ENCODE data around the gene GNAI3.

GNAI3 gene

DNA sequence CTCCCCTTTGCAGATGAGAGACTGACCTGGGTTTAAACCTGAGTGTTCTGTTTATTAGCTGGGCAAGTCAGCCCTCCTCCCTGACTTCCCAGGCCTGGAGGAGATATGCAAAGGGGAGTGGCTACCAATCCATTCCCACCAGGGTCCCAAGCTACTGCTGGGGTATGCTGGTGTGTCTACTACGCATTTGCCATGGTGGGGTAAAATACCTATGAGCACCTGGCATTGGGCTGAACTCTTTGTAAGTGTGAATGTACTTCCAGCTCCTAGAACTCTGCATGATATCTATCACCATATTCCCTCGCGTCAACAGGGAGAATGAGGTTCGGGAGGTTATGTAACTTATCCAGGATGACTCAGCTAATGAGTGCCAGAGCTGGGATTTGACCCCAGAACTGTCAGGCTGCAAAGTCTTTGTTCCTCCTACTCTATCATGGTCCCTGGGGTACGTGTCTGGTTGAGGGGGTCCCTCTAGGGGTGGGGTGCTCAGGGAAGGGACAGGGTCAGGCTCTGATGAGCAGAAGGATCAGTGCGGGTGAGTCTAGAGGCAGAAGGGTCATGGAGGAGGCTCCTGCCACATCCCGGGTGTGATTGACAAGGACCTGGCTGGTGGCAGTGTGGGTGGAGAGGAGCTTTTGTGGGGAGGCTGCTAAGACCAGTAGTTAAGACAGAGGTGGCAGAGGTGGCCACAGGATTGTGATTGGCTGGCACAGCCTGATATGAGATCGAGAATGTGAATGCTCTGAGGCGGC lies 88.0 kb downstream of the GNAI3 start:
- no peak for DNase-seq (ENCODE audit: low read depth, low spot score)

DNA sequence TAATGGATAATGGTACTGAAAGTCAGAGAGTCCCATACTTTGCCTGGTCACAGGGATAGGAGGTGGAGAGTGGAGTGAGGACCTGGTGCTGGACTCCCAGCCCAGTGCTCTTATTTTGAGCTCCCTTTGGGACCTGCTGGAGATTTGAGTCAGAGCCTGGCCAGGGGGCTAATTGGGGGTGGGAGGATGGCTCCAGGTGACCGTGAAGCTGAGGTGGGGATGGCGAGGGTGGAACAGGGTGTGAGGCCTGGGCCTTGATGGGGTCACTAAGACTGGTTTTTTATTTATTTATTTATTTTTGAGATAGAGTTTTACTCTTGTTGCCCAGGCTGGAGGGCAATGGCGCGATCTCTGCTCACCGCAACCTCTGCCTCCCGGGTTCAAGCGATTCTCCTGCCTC lies 89.0 kb downstream of the GNAI3 start:
- DNase-seq (ENCODE audit: low read depth, low spot score), result no peak

DNA sequence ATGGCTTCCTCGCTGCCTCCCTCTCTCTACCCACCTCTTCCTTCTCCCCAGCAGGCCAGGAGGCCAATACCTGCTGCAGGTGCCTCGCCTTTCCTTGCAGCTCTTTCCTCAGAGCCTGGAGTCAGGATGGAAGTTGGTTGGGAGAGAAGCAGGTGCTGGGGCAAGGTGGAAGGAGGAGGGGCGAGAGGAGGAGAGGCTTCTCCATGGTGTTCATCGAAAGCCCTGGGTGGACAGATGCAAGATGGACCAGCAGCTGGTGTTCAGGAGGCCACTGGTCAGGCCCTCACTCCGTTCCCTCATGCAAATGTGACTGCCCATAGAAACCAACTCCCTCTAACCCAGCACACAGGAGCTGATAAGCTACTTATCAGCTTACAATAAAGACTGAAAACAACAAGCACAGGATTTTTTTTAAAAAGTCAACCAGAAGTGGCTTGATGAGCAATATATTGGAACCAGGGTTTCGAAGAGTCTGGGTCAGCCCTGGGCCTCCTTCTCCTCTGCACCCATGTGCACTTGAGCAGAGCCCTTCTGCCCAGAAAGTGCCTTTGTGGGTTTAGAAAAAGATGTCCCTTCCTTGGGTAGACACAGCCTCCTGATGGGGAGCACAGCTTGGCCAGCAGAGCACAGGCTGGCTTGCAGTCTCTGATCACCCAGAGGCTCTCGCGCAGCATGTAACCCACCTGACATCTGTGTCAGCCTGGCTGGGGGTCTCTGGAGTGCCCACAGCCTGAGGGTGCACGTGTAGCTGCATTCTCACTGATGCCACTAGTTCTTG lies 90.8 kb downstream of the GNAI3 start:
- no peak for DNase-seq (ENCODE audit: low read depth, low spot score)

- no peak for DNase-seq (ENCODE audit: low read depth, low spot score)
Observed at GRCh38 chr1:109639841-109640184, 91.4 kb downstream of the GNAI3 start.

- no peak for DNase-seq (ENCODE audit: low read depth, low spot score)
Observed at GRCh38 chr1:109640285-109640865, 92.0 kb downstream of the GNAI3 start.

DNA sequence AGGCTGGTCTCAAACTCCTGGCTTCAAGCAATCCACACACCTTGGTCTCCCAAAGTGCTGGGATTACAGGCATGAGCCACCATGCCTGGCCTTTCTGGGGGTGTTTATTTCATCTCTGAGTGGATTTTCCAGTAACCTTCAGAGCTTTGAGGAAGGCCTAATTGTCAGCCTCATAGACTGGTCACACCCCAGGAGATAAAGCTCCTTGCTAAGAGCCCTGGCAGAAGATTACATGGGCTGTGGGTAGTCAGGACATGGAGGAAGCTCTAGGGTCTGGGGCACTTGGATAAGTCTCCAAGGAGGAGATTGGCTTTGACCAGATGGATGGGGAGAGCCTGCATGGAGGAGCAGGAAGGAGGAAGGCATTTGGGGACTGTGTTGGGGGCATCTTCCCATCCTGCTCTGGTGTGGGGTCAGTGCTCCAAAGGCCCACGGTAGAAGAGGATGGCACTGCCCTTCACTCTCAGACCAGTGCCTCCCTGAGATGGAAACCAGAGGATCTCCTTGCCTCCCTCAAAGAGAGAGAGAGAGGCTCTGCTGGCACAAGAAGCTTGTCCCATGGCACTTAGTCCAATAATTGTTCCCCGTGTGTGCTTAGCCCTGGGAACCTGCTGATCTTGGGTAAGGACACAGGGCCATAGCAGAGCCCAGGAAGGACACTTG lies 92.8 kb downstream of the GNAI3 start:
- no peak for DNase-seq (ENCODE audit: low read depth, low spot score)

GRCh38 chr1:109641861-109642260 lies 93.4 kb downstream of the GNAI3 start:
- DNase-seq (ENCODE audit: low read depth, low spot score), result no peak

DNA sequence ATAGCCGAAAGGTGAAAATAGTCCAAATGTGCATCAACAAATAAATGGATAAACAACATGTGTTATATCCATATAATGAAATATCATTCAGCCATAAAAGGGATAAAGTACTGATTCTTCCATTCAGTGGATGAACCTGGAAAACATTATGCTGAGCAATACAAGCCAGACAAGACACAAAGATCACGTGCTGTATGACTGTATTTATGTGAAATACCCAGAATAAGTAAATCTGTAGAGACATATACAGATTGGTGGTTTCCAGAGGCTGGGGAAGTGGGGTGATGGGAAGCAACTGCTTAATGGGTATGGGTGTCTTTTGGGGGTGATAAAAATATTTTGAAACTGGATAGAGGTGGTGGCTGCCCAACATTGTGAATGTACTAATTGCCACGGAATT lies 94.2 kb downstream of the GNAI3 start:
- DNase-seq (ENCODE audit: low read depth, low spot score), result no peak

- no peak for DNase-seq (ENCODE audit: low read depth, low spot score)
Observed at GRCh38 chr1:109643385-109644230, 95.2 kb downstream of the GNAI3 start.

GRCh38 chr1:109644670-109645069 lies 96.3 kb downstream of the GNAI3 start:
- no peak for DNase-seq (ENCODE audit: low read depth, low spot score)

DNA sequence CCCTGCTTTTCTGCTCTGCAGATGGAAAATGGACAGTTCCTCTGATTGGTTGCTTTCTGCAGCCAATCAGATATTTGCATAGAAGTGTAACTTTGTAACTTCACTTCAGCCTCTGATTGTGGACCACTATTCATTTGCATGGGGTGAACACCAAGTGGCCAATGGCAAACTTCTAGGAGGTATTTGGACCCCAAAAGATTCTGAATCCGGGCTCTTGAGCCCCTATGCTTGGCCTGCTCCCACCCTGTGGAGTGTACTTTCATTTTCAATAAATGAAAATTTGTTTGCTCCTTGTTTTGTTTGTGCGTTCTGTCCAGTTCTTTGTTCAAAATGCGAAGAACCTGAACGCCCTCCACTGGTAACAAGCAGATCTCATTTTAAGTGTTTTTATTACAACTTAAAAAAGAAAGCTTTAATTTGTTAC lies 101.1 kb downstream of the GNAI3 start:
- no peak for DNase-seq (ENCODE audit: low read depth, low spot score)

- no peak for DNase-seq (ENCODE audit: low read depth, low spot score)
Observed at GRCh38 chr1:109650609-109651008, 102.2 kb downstream of the GNAI3 start.

- no peak for DNase-seq (ENCODE audit: low read depth, low spot score)
Observed at GRCh38 chr1:109652402-109652801, 104.0 kb downstream of the GNAI3 start.

DNA sequence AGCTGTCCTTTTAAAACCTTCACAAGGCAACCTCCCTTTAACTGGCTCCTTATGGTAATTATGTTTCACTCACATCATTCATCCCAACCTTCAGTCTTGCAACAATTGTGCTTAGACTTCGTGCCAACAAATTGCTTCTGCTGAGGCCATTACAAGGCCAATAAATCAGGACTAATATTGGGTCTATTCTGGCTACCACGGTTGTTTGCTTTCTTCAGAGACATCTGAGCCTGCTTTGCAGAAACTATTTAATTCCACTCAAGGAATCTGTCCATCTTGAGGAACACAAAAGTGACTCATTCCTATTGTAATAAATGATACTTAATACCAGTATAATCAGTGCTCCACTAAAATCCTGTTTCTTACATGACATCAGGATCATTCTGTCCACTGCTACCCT lies 104.9 kb downstream of the GNAI3 start:
- DNase-seq (ENCODE audit: low read depth, low spot score), result no peak

DNA sequence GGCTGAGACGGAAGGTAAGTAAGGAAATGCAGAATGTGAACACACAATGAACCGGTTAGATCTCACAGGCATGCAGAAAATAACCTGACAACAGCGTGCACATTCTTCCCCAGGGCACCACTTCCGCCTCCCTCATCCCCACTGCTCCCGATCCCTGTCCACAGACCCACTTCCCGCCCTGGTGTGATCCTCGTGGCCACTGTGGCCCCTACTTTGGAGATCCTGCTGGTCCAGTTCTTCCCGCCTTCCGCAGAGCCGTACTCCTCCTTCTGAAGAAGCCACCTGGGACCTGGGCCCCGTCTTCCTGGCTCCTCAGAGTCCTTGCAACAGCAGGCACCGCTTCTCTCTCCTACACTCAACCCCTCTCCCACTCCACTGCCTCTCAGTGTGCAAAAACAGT lies 106.1 kb downstream of the GNAI3 start:
- no peak for DNase-seq (ENCODE audit: low read depth, low spot score)

DNA sequence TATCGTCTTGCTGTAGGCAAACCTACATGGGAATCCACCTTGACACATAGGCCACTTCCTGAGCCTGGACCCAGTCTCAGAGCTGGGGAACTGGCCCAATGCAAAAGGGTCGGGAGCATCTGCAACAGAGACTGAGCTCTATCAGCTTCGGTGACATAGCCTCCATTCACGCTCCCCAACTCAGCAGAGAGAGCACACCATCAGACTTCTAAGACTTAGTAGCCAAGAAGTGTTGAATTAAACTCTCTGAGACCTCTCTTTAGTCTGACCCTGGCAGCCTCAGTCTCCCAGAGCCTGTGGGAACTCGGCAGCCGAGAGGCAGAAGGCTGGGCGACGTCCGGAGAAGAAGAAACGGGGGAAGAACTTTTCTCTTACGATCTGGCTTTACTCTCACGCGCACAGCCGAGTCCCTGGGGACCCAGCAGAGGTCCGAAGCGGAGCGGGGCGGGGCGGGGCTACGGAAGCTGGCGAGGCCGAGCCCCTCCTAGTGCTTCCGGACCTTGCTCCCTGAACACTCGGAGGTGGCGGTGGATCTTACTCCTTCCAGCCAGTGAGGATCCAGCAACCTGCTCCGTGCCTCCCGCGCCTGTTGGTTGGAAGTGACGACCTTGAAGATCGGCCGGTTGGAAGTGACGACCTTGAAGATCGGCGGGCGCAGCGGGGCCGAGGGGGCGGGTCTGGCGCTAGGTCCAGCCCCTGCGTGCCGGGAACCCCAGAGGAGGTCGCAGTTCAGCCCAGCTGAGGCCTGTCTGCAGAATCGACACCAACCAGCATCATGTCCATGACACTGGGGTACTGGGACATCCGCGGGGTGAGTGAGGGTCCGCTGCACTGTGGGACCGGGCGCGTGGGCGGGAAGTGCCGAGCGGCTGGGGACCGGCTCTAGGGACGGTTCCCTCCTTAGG lies 107.5 kb downstream of the GNAI3 start, which contains the start of gene GSTM4:
TSS of gene GSTM4 (plus strand) at position 485 of the 905 bp plus-strand sequence. CDS start at position 776, 291 bp downstream.
- DNase-seq (ENCODE audit: low read depth, low spot score), result peak; percentile 59

- DNase-seq (ENCODE audit: low read depth, low spot score), result no peak
Observed at GRCh38 chr1:109657395-109657794, 109.0 kb downstream of the GNAI3 start.

GRCh38 chr1:109657970-109658369 lies 109.6 kb downstream of the GNAI3 start:
- DNase-seq (ENCODE audit: low read depth, low spot score), result no peak

GRCh38 chr1:109658533-109659042 lies 110.2 kb downstream of the GNAI3 start:
- DNase-seq (ENCODE audit: low read depth, low spot score), result no peak

DNA sequence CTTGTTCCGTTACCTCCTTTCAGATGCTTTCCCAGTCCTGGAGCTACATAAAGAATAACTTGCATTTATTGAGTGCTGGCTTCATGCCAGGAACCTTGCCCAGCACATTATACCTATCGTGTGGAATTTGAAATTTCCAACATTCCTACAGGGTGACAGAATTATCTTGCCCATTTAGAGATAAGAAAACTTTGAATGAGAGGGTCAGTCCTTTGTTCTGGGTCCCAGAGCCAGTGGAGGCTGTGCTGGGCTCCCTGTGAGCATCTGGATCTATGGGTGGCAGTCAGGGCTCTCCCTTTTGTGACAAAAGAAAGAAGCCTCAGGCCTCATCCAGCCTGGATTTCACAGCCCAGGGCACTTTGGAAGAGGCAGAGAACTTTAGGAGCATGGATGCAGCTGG lies 110.7 kb downstream of the GNAI3 start:
- no peak for DNase-seq (ENCODE audit: low read depth, low spot score)

Measured in iPS DF 19.7 (cell line).